Fibroblast of gingiva (primary cell): ENCODE results near the gene EXOSC6.
"Not testable (repeated sequence)": the region's sequence is repeated elsewhere in the genome, so short reads cannot be mapped to it uniquely, and the experiment has no call there.

Experiments used
- DNase-seq: peaks from one replicate; pipeline ENCODE4 v3.0.0-alpha.2; 2011; ENCODE audit warnings: low read depth

Gene EXOSC6

GRCh38 chr16:70254180-70254964, 2.6 kb upstream of the EXOSC6 start:
- no peak for DNase-seq

- peak; percentile 33 for DNase-seq
Measured at GRCh38 chr16:70253291-70254106, 1.8 kb upstream of the EXOSC6 start.

- DNase-seq = no peak
Measured at GRCh38 chr16:70252355-70252988, 732 bp upstream of the EXOSC6 start.

- DNase-seq = peak; percentile 43
Measured at GRCh38 chr16:70250748-70251628, 752 bp downstream of the EXOSC6 start.

- not testable (repeated sequence) for DNase-seq
Measured at GRCh38 chr16:70249697-70250096, 2.0 kb downstream of the EXOSC6 start.

- not testable (repeated sequence) for DNase-seq
Measured at GRCh38 chr16:70238773-70239172, 13.0 kb downstream of the EXOSC6 start.

GRCh38 chr16:70231831-70232230, 19.9 kb downstream of the EXOSC6 start:
- not testable (repeated sequence) for DNase-seq

- DNase-seq = not testable (repeated sequence)
Measured at GRCh38 chr16:70226024-70226423, 25.7 kb downstream of the EXOSC6 start.

- not testable (repeated sequence) for DNase-seq
Measured at GRCh38 chr16:70225430-70225829, 26.3 kb downstream of the EXOSC6 start.

- DNase-seq = not testable (repeated sequence)
Measured at GRCh38 chr16:70224645-70225044, 27.1 kb downstream of the EXOSC6 start.

GRCh38 chr16:70223971-70224513, 27.7 kb downstream of the EXOSC6 start:
- DNase-seq = not testable (repeated sequence)

GRCh38 chr16:70223216-70223615, 28.5 kb downstream of the EXOSC6 start:
- DNase-seq = not testable (repeated sequence)

GRCh38 chr16:70222574-70222973, 29.2 kb downstream of the EXOSC6 start:
- not testable (repeated sequence) for DNase-seq

GRCh38 chr16:70218586-70218985, 33.2 kb downstream of the EXOSC6 start:
- not testable (repeated sequence) for DNase-seq

GRCh38 chr16:70206382-70206781, 45.4 kb downstream of the EXOSC6 start:
- not testable (repeated sequence) for DNase-seq

- not testable (repeated sequence) for DNase-seq
Measured at GRCh38 chr16:70204668-70205405, 46.9 kb downstream of the EXOSC6 start.

- DNase-seq = not testable (repeated sequence)
Measured at GRCh38 chr16:70204010-70204409, 47.7 kb downstream of the EXOSC6 start.

GRCh38 chr16:70203508-70203907, 48.2 kb downstream of the EXOSC6 start:
- peak; percentile 27 for DNase-seq

GRCh38 chr16:70200063-70200462, 51.7 kb downstream of the EXOSC6 start:
- not testable (repeated sequence) for DNase-seq

- DNase-seq = not testable (repeated sequence)
Measured at GRCh38 chr16:70199170-70199569, 52.6 kb downstream of the EXOSC6 start.
